HCT116 (cell line): ENCODE data around the gene EPHB2. TPM values are rescaled to one million over a fixed set of nuclear protein-coding genes. Genes with fewer than 3 reads are reported as not detected.

Experiments used
- ATAC-seq: fragments of 200-7000 bp; cut with Tn5 transposase; 2 replicates; pipeline ENCODE4 v1.9.1; 2020; ENCODE audit warnings: mild to moderate bottlenecking, moderate library complexity
- BruUV-seq: library from RNA; stranded (reverse); fragments of 400-500 nt; replicated peaks from 2 replicates; lab custom pipeline; 2021; lab: Mats Ljungman, UMichigan
- CTCF ChIA-PET: fragments of 300-600 bp; sonication (Branson Sonifier 250); formaldehyde crosslinking; loops from one replicate; lab custom pipeline; 2021; ENCODE audit warnings: antibody characterized with exemption; lab: Charles Lee
- POLR2A ChIA-PET: fragments of 300-600, 350-600 bp; sonication (Branson Sonifier 250); formaldehyde crosslinking; loops from one replicate; lab custom pipeline; 2021; ENCODE audit warnings: antibody characterized with exemption; lab: Charles Lee
- RAD21 ChIA-PET, 2 experiments: fragments of 300-600 bp; sonication (Branson Sonifier 250); formaldehyde crosslinking; loops; one replicate each; lab custom pipeline; 2023; ENCODE audit warnings: low total read pairs in 2 of 2; ENCODE audit not compliant: uncharacterized antibody in 2 of 2, unreplicated experiment in 2 of 2, low non-redundant PET in 1 of 2; lab: Charles Lee
- DNase-seq: peaks from one replicate; pipeline ENCODE4 v3.0.0-alpha.2; 2010; ENCODE audit warnings: low read depth, low spot score
- H2AFZ ChIP-seq: fragments of 200-600 bp; shearing (Covaris generic), sonication (generic); 2 replicates; pipeline ENCODE4 v1.6.1; 2017; ENCODE audit warnings: low read depth, mixed run types, mixed read lengths, antibody characterized with exemption, low read length; ENCODE audit not compliant: poor library complexity, severe bottlenecking
- H3K27ac ChIP-seq: 2 replicates; pipeline ENCODE4 v1.5.1; 2012; ENCODE audit warnings: low read depth, low read length
- H3K27me3 ChIP-seq: fragments of 200-600 bp; sonication (generic); 2 replicates; pipeline ENCODE4 v1.6.1; 2016; ENCODE audit warnings: mixed run types, low read length, mixed read lengths; ENCODE audit not compliant: insufficient read depth
- H3K36me3 ChIP-seq, 2 experiments: fragments of 200-500 bp in 1 of 2; fragments of 200-600 bp in 1 of 2; sonication (Bioruptor generic) in 1 of 2; sonication (generic) in 1 of 2; 2 replicates each; pipeline versions ENCODE4 v1.5.1 to v1.6.1; 2014 to 2016; ENCODE audit warnings: low read length in 2 of 2, inconsistent platforms in 1 of 2, mixed read lengths in 1 of 2, mixed run types in 1 of 2; ENCODE audit not compliant: insufficient read depth in 2 of 2, control insufficient read depth in 1 of 2
- H3K4me1 ChIP-seq, 2 experiments: fragments of 200-600 bp in 1 of 2; sonication (generic) in 1 of 2; 2 replicates each; pipeline versions ENCODE4 v1.5.1 to v1.6.1; 2012 to 2017; ENCODE audit warnings: low read length in 2 of 2, inconsistent platforms in 1 of 2, mild to moderate bottlenecking in 1 of 2, mixed read lengths in 1 of 2, mixed run types in 1 of 2, moderate library complexity in 1 of 2; ENCODE audit not compliant: insufficient read depth in 2 of 2, control insufficient read depth in 1 of 2
- H3K4me2 ChIP-seq: fragments of 200-600 bp; sonication (generic); 2 replicates; pipeline ENCODE4 v1.6.1; 2017; ENCODE audit warnings: mixed run types, low read length, mixed read lengths
- H3K4me3 ChIP-seq, 2 experiments: fragments of 200-600 bp in 1 of 2; sonication (generic) in 1 of 2; replicated peaks in 1 of 2; 2 replicates each; pipeline ENCODE4 v1.5.1; 2011 to 2016; ENCODE audit warnings: low read length in 2 of 2, control low read depth in 1 of 2, low read depth in 1 of 2, mild to moderate bottlenecking in 1 of 2, mixed read lengths in 1 of 2, mixed run types in 1 of 2
- H3K79me2 ChIP-seq: fragments of 200-600 bp; sonication (generic); 2 replicates; pipeline ENCODE4 v1.6.1; 2017; ENCODE audit warnings: mild to moderate bottlenecking, mixed run types, low read length, moderate library complexity, mixed read lengths; ENCODE audit not compliant: insufficient read depth
- H3K9ac ChIP-seq: fragments of 200-600 bp; sonication (generic); 2 replicates; pipeline ENCODE4 v1.6.1; 2016; ENCODE audit warnings: low read length, mixed read lengths
- H3K9me2 ChIP-seq: fragments of 200-600 bp; sonication (generic), shearing (Covaris generic); 2 replicates; pipeline ENCODE4 v1.6.1; 2017; ENCODE audit warnings: mixed run types, mild to moderate bottlenecking, moderate library complexity; ENCODE audit not compliant: insufficient read depth
- H3K9me3 ChIP-seq, 2 experiments: fragments of 200-500 bp in 1 of 2; fragments of 200-600 bp in 1 of 2; sonication (Bioruptor generic) in 1 of 2; sonication (generic) in 1 of 2; 2 replicates each; pipeline ENCODE4 v1.6.1; 2014 to 2017; ENCODE audit warnings: low read length in 2 of 2, mixed read lengths in 2 of 2, inconsistent platforms in 1 of 2, low read depth in 1 of 2, mild to moderate bottlenecking in 1 of 2, mixed run types in 1 of 2, moderate library complexity in 1 of 2; ENCODE audit not compliant: control insufficient read depth in 1 of 2, insufficient read depth in 1 of 2
- H4K20me1 ChIP-seq: fragments of 200-600 bp; sonication (generic), shearing (Covaris generic); 2 replicates; pipeline ENCODE4 v1.6.1; 2017; ENCODE audit warnings: mixed run types, mild to moderate bottlenecking, moderate library complexity; ENCODE audit not compliant: insufficient read depth
- ATF3 ChIP-seq: IDR thresholded peaks from 2 replicates; pipeline ENCODE4 v1.6.1; 2012
- CEBPB ChIP-seq: IDR thresholded peaks from 2 replicates; pipeline ENCODE4 v1.6.1; 2012; ENCODE audit warnings: low read depth
- CTCF ChIP-seq, 3 experiments: fragments of 200-600 bp in 1 of 3; sonication (generic) in 1 of 3; IDR thresholded peaks in 2 of 3; conservative IDR thresholded peaks in 1 of 3; 2 replicates each; pipeline ENCODE4 v1.5.1; 2012 to 2017; ENCODE audit warnings: low read depth in 2 of 3, low read length in 2 of 3, antibody characterized with exemption in 1 of 3, borderline replicate concordance in 1 of 3, control low read depth in 1 of 3, mild to moderate bottlenecking in 1 of 3, mixed read lengths in 1 of 3, mixed run types in 1 of 3, moderate library complexity in 1 of 3; ENCODE audit not compliant: insufficient read depth in 1 of 3
- EGR1 ChIP-seq: IDR thresholded peaks from 2 replicates; pipeline ENCODE4 v1.6.1; 2012; ENCODE audit warnings: low read depth
- ELF1 ChIP-seq: IDR thresholded peaks from 2 replicates; pipeline ENCODE4 v1.6.1; 2012; ENCODE audit warnings: low read depth, borderline replicate concordance
- EZH2phosphoT487 ChIP-seq: fragments of 200-600 bp; IDR thresholded peaks from 2 replicates; pipeline ENCODE4 v1.6.1; 2018; ENCODE audit warnings: antibody characterized with exemption, borderline replicate concordance
- FOSL1 ChIP-seq: IDR thresholded peaks from 2 replicates; pipeline ENCODE4 v1.6.1; 2012; ENCODE audit warnings: low read depth
- JUND ChIP-seq: IDR thresholded peaks from 2 replicates; pipeline ENCODE4 v1.6.1; 2012
- MAX ChIP-seq: IDR thresholded peaks from 2 replicates; pipeline ENCODE4 v1.6.1; 2012
- REST ChIP-seq: IDR thresholded peaks from 2 replicates; pipeline ENCODE4 v1.6.1; 2012; ENCODE audit warnings: low read depth
- SIN3A ChIP-seq: IDR thresholded peaks from 2 replicates; pipeline ENCODE4 v1.6.1; 2012; ENCODE audit warnings: low read depth
- SP1 ChIP-seq: IDR thresholded peaks from 2 replicates; pipeline ENCODE4 v1.6.1; 2012; ENCODE audit warnings: low read depth
- TCF7L2 ChIP-seq: IDR thresholded peaks from 2 replicates; pipeline ENCODE4 v1.7.0; 2011; ENCODE audit warnings: borderline replicate concordance, inconsistent platforms; ENCODE audit not compliant: insufficient read depth, insufficient read length; ENCODE audit errors: extremely low read depth
- ZFX ChIP-seq: fragments of 450-650 bp; IDR thresholded peaks from 2 replicates; pipeline ENCODE4 v1.6.1; 2017
- ZNF274 ChIP-seq: fragments of 200-500 bp; sonication (Bioruptor generic); IDR thresholded peaks from 2 replicates; pipeline ENCODE4 v1.6.1; 2014; ENCODE audit warnings: mild to moderate bottlenecking, low read depth, low read length, inconsistent platforms
- intact Hi-C: fragments of 100-400 bp; cut with micrococcal nuclease; formaldehyde crosslinking; loops from 2 replicates; pipeline ENCODE4 v1.10.0; 2022
- total RNA-seq: library from RNA; stranded (reverse); gene quantifications from one replicate; pipeline ENCODE4 v1.2.1, GENCODE V29; 2021; ENCODE audit not compliant: unreplicated experiment
- TF ChIP-seq, protein P1 (sequence below): IDR thresholded peaks from 2 replicates; pipeline ENCODE4 v1.6.1; 2011; ENCODE audit warnings: mild to moderate bottlenecking, low read length, moderate library complexity; ENCODE audit not compliant: insufficient replicate concordance; ENCODE audit errors: extremely low read depth

EPHB2 gene
- total RNA-seq, 1 experiment from 2014 or later: 19.5 TPM

- H3K4me3 ChIP-seq: no peak overlapping the region
- H3K4me1 ChIP-seq: peaks cover 0 to 15% of the 10 kb centered on the region in 2 experiments; a peak in 2 of 4 replicates
- ChIA-PET RAD21 (no interaction called here), CTCF (no interaction called here), POLR2A (no interaction called here)
- TF ChIP-seq ZNF274: no peak
- TF ChIP-seq CTCF (IDR thresholded peaks at IDR 0.05 in 2 of 3, conservative IDR thresholded peaks at IDR 0.05 in 1 of 3; ENCODE audit: borderline replicate concordance in 1 of 3, insufficient read depth in 1 of 3, low read depth in 2 of 3, low read length in 2 of 3): no peak
- TF ChIP-seq EGR1: no peak
- TF ChIP-seq CEBPB: no peak
- TF ChIP-seq JUND: no peak
- TF ChIP-seq ZFX: no peak
- no peak for TF ChIP-seq TCF7L2
- no peak for TF ChIP-seq SP1
- no peak for TF ChIP-seq REST
- TF ChIP-seq ATF3: no peak
- TF ChIP-seq ELF1: no peak
- TF ChIP-seq EZH2phosphoT487: no peak
- TF ChIP-seq MAX: no peak
- TF ChIP-seq, protein P1, sequence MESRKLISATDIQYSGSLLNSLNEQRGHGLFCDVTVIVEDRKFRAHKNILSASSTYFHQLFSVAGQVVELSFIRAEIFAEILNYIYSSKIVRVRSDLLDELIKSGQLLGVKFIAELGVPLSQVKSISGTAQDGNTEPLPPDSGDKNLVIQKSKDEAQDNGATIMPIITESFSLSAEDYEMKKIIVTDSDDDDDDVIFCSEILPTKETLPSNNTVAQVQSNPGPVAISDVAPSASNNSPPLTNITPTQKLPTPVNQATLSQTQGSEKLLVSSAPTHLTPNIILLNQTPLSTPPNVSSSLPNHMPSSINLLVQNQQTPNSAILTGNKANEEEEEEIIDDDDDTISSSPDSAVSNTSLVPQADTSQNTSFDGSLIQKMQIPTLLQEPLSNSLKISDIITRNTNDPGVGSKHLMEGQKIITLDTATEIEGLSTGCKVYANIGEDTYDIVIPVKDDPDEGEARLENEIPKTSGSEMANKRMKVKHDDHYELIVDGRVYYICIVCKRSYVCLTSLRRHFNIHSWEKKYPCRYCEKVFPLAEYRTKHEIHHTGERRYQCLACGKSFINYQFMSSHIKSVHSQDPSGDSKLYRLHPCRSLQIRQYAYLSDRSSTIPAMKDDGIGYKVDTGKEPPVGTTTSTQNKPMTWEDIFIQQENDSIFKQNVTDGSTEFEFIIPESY: no peak
- TF ChIP-seq SIN3A: no peak
- no peak for TF ChIP-seq FOSL1
- no peak overlapping the region for H2AFZ ChIP-seq
- H3K9ac ChIP-seq: no peak overlapping the region
- BruUV-seq: no TSS peak
- intact Hi-C loops: no loop called here
- no peak for DNase-seq
- no peaks in the 10 kb centered on the region for H4K20me1 ChIP-seq
- no peaks in the 10 kb centered on the region for H3K27me3 ChIP-seq
- no peaks in the 10 kb centered on the region for H3K9me2 ChIP-seq
- H3K27ac ChIP-seq: no peak overlapping the region
- ATAC-seq: no peak
- no peaks in the 10 kb centered on the region for H3K9me3 ChIP-seq
- no peaks in the 10 kb centered on the region for H3K36me3 ChIP-seq
- H3K4me2 ChIP-seq: no peak overlapping the region
- H3K79me2 ChIP-seq: no peaks in the 10 kb centered on the region
These were observed 71.8 kb downstream of the EPHB2 start for GRCh38 chr1:22782406-22782805.
